Suppressor macrophage (primary cell): ENCODE measurements around the gene STRADB.
A peak's percentile ranks its signal among the peaks of the same experiment; 100 is the strongest.
"Not testable (repeated sequence)": the region's sequence is repeated elsewhere in the genome, so short reads cannot be mapped to it uniquely, and the experiment has no call there.

Experiments
- DNase-seq, 4 experiments: peaks; one replicate each; pipeline ENCODE4 v3.0.0-alpha.2; 2020 to 2022

STRADB gene

DNA sequence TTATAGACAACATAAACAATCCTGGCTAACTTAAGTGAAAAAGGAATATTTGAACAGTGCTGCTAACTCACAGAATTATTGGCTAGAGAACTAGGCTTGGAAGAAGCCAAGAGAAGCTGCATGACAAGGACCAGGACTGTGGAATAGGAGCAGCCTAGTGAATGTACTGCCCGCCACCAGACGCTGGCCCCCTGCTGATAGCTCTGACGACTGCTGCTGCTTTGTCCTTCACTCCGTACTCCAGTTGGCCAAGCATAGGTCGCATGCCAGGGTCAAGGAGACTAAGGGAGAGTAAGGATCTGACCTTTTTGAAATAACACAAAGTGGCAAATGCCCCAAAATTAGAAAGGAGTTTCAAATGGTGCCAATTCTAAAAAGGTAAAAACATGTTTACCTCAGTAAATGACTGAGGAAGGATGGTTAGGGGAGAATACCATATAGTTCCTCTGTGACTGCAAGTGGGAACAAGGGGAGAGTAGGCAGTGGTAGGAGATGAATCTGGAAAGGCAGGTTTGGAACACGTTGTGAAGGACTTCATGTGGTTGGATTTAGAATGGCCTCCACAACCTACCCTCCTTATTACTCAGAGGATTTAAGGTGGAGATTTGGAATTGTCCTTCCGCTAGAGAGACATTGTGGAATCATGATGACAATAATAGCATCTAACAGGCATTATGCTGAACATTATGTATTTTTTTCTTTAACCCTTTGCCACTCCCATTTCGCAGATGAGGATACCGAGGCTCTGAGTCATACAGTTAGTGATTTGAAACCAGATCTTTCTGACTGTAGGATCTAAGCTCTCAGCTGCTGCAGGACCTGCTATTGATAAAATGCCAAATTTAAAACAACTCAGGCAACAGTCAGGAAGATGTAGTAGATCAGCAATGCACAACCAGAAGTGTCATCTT is 19.5 kb downstream of the STRADB start:
- no peak for DNase-seq

- no peak for DNase-seq
Measured at GRCh38 chr2:201471732-201472393, 20.3 kb downstream of the STRADB start.

DNA sequence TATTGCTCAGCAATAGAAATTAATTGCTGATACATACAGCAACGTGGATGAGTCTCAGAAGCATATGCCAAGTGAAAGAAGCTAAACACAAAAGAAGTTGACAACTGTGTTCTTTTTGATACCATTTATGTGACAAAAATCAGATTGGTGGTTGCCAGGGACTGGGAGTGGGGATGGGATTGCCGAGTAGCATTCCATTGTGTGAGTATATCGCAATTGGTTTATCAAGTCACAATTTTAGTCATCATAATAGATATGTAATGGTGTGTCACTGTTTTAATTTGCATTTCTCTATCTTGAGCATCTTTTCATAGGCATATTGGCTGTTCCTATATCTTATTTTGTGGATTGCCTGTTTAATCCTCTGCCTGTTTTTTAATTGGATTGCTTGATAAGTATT is 20.9 kb downstream of the STRADB start:
- DNase-seq = no peak

DNA sequence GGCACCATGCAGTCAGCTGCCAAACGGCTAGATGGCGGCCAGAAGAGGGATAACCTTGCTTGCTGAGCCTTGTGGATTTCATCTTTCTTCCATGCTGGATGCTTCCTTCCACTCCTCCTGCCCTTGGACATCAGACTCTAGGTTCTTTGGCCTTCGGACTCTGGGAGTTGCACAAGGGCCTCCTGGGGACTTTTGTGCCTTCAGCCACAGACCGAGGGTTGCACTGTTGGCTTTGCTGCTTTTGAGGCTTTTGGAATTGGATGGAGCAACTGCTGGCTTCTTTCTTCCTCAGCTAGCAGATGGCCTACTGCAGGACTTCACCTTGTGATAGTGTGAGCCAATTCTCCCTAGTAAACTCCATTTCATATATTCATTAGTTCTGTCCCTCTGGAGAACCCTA is 31.0 kb downstream of the STRADB start:
- DNase-seq = no peak

DNA sequence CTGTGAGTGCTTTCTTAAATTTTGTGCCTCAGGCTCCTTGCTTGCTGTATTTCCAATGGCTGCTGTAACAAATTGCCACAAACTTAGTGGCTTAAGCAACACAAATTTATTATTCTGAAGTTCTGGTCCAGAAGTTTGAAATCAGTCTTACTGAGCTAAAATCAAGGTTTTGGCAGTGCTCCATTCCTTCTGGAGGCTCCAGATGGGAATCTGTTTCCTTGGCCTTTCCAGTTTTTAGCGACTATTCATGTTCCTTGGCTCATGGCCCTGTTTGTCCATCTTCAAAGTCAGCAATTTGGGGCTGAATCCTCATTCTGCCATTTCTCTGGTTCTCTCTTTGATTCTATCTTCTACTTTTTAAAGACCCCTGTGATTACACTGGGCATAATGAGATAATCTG is 31.8 kb downstream of the STRADB start:
- no peak for DNase-seq

DNA sequence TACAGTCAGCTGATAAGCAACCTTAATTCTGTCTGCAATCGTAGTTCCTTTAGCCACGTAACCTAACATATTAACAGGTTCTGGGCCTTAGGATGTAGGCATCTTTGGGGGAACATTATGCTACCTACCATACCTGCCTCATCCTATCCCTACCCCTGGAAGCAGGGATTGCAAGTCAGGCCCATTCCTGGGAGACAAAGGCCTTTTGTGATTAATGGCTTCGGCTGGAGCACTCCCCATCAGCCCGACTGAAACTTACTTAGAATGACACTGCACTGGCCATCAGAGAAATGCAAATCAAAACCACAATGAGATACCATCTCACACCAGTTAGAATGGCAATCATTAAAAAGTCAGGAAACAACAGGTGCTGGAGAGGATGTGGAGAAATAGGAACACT is 32.2 kb downstream of the STRADB start:
- not testable (repeated sequence) for DNase-seq

GRCh38 chr2:201484805-201485204 is 33.3 kb downstream of the STRADB start:
- DNase-seq = no peak

GRCh38 chr2:201490291-201490690 is 38.8 kb downstream of the STRADB start:
- no peak for DNase-seq

- no peak for DNase-seq
Measured at GRCh38 chr2:201496785-201497184, 45.2 kb downstream of the STRADB start.

DNA sequence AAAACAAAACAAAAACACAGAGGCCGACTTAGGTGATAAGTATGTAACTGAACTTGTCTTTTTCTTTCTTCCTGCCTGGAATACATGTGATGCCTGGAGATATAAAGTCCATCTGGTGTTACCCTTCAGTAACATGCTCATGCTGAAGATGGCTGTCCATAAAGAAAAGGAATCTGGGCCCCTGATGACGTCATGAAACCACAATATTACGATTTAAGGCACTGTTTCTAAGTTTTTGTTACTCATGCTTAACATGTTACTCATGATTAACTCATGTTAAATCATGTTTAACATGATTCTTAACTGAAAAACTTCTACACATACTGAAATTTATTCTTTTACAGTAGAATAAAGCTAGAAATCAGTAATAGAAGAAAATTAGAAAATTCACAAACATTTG is 49.0 kb downstream of the STRADB start:
- no peak for DNase-seq

DNA sequence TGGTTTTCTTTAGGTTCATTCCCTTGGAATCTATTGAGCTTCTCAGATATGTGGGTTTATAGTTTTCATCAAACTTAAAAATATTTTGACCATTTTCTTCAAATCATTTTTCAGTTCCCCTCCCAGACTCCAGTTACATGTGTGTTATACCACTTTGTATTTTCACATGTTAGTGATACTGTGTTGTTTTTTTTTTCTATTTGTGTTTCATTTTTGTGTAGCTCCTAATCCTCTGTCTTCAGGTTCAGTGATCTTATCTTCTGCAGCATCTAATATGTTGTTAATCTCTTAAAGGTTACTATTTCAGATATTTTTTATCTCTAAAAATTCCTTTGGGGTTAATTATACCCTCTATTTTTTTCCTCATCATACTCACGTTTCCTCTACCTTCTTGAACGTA is 51.2 kb downstream of the STRADB start:
- no peak for DNase-seq

- peak; percentile 0 to 26 (median 16) for DNase-seq
Measured at GRCh38 chr2:201507725-201508124, 56.2 kb downstream of the STRADB start.

DNA sequence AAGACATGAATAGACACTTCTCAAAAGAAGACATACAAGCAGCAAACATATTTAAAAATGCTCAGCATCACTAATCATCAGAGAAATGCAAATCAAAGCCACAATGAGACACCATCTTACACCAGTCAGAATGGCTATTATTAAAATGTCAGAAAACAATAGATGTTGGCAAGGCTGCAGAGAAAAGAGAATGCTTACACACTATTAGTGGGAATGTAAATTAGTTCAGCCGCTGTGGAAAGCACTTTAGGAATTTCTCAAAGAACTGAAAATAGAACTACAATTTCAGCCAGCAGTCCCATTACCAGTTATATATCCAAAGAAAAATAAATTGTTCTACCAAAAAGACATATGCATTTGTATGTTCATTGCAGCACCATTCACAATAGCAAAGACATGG is 61.7 kb downstream of the STRADB start:
- no peak for DNase-seq

DNA sequence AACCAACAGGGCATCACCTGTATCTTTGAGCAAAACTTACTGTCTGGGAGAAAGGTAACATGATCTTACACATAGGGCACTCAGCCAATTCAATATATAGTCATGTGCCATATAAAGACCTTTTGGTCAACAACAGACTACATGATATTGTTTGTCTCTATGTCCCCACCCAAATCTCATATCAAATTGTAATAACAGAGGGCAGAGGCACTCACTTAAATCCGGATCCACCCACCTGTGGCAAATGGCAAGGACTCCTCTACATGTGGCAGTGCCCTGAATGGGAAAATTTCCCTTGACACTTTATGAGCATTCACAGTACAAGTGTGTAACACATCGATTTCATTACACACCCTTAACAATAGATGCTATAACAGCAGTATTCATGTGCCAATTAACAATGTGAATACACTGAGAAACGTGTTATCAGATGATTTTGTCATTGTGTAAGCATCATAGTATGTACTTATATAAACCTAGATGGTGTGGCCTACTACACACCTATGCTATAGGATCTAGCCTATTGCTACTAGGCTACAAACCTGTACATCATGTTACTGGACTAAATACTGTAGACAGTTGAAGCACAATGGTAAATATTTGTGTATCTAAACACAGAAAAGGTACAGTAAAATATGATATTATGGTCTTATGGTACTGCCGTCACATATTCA is 64.2 kb downstream of the STRADB start:
- DNase-seq = no peak

- DNase-seq = no peak
Measured at GRCh38 chr2:201517094-201517493, 65.6 kb downstream of the STRADB start.

DNA sequence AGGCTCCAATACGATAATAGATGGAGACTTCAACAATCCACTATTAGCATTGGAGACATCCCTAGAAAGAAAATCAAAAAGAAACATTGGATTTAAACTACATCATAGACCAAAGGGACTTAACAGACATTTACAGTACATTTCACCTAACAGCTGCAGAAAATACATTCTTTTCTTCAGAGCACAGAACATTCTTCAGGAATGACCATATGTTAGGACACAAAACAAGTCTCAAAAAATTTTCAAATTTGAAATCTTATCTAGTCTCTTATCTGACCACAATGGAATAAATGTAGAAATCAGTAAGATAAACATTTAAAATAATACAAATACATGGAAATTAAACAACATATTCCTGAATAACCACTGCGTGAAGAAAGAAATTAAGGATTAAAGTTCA is 68.7 kb downstream of the STRADB start:
- DNase-seq = no peak

DNA sequence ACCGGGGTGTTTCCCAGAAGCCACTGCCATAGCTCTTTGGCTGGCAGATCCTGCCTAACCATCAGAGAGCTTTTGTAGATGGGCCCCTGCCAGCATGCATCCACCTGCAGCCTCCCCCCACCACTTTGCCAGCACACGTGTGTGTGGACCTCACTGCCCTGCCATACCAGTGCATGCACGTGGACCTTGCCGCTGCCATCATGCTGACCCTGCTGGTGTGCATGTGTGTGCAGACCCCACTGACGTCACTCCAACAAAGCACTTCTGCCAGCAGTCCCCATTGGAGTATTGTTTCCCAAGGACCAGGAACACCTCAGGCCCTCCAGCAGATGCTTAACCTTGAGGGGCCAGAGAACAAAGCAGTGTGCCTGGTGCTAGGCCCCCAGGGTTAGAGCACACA is 71.4 kb downstream of the STRADB start:
- no peak for DNase-seq

GRCh38 chr2:201523506-201523905 is 72.0 kb downstream of the STRADB start:
- DNase-seq = no peak
